ENCODE measurements around the gene RASSF4.

RASSF4 gene

DNA sequence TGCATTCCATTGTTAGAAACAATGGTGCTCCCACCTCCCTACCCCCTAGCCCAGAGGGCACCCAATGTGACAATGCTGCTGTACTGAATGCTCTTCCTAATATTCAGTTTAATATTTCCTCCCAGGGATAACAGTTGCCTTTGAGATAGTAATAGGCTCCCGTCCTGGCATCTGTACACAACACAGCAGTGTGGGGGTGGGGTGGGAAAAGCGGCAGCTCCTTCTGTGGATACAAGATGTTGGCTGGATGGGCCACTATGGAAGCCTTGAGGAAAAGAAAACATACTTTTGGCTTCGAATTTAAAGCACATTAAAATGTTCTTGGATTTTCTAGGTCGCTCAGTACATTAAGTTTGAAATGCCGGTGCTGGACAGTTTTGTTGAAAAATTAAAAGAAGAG lies 32.0 kb downstream of the RASSF4 start:
- peak; percentile 30 for DNase-seq

DNA sequence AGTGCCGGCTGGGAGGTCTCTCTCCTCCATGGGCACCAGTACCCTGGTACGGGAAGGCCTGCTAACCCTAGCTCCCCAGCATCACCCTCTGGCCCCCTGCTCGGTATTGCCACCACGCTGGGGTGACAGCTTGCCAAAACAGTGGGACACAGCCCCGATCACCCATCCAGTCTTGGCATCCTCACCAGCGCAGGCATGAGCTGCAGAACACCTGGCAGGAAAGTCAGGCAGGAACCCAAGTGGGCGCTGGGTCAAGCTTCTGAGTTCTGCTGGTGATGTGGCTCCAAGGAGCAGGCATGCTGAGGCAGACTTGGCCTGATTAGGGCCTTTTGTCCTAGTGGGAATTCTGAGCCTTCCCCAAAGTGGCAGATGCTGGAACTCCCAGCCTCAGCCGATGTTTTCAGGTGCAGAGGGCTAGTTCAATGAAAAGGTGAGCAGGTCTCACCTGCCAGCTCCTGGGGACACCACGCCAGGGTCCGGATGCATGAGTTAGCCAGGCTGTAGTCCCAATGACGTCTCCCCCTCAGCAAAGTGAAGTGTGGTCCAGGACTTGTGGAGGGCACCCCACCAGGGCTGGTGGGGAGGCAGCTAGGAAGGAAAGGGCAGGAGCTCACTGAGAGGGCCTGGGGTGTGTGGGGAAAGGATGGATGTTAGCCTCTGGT lies 32.6 kb downstream of the RASSF4 start:
- DNase-seq: peak; percentile 21

- no peak for DNase-seq
These were observed 33.2 kb downstream of the RASSF4 start for GRCh38 chr10:44992732-44993225.

- DNase-seq: peak; percentile 19
These were observed 33.8 kb downstream of the RASSF4 start for GRCh38 chr10:44993226-44993921.

GRCh38 chr10:44993922-44994751 lies 34.5 kb downstream of the RASSF4 start:
- no peak for DNase-seq

DNA sequence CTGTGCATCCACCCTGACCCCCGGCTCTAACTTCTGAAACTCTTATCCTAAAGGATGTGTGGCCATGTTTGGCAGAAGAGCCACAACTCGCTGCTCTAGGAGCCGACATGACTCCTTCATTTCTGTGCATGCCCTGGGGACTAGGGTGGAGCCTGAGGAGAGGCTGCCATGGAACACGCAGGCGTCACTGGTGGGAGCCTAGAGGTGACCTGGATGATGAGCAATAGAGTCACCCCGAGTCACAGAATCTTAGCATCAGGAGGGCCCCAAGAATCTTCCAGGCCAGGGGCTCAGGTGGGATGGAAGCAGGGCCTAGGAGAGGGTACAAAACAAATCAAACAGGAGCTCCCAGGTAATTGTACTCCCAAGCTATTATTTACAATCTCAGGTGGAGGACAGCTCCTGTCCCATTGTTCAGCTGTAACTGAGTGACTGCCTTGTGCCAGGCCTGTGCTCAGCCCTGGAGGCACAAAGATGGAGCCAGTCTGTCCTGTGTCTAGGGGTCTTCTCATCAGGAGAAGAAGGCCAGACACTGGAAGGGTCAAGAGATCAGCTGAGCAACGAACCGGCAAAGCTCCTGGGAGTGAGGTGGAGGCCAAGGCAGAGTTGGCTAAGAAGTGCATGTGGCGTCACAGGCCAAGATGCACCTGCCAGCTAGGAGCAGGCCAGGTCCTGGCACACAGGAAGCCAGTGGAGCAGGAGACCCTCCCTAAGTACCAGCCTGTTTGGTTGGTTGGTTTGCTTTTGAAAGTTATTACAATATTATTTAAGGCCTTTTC lies 35.3 kb downstream of the RASSF4 start:
- no peak for DNase-seq

- DNase-seq: no peak
These were observed 35.9 kb downstream of the RASSF4 start for GRCh38 chr10:44995581-44995913.

- peak; percentile 68 for DNase-seq
These were observed 36.5 kb downstream of the RASSF4 start for GRCh38 chr10:44995914-44996669.

GRCh38 chr10:44997105-44997748 lies 37.6 kb downstream of the RASSF4 start:
- DNase-seq: no peak

DNA sequence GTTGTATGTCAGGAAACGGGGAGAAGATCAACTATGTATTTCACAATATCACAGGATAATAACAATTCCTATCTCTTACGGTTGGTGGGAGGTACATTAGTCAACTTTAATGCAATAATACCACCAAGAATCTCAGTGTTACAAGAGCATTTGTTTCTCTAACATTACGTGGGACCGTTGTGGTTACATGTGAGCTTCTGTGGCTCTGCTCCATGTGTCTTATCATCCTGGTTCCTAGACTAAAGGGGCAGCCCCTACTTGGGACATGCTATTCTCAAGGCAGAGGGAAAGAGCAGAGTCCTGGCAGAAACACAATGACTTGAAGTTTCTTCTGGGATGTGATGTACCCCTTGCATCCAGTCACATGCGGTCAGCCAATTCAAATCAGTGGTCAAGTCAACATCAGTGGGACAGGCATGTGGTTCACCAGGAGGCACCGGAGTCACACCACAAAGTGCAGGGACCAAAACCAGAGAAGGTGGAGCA lies 38.6 kb downstream of the RASSF4 start:
- no peak for DNase-seq

GRCh38 chr10:45000138-45000751 lies 40.6 kb downstream of the RASSF4 start:
- DNase-seq: peak; percentile 78

GRCh38 chr10:45000752-45001380 lies 41.3 kb downstream of the RASSF4 start, which contains the start of gene ZNF22:
ZNF22 (plus strand) TSS chr10:45000923; CDS start chr10:45003369, 2,446 bp downstream.
- DNase-seq: peak; percentile 90

- DNase-seq: peak; percentile 81
These were observed 42.0 kb downstream of the RASSF4 start for GRCh38 chr10:45001381-45002148.

DNA sequence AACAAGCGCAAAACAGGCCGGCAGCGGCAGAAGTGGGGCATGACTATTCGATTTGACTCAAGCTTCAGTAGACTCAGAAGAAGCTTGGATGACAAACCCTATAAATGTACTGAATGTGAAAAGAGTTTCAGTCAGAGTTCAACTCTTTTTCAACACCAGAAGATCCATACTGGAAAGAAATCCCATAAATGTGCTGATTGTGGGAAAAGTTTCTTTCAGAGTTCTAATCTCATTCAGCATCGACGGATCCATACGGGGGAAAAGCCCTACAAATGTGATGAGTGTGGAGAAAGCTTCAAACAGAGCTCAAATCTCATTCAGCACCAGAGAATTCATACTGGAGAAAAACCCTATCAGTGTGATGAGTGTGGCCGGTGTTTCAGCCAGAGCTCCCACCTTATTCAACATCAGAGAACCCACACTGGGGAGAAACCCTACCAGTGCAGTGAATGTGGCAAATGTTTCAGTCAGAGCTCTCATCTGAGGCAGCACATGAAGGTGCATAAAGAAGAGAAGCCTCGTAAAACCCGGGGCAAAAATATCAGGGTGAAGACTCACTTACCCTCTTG lies 43.9 kb downstream of the RASSF4 start:
- no peak for DNase-seq

- DNase-seq: no peak
These were observed 45.1 kb downstream of the RASSF4 start for GRCh38 chr10:45004661-45005060.

DNA sequence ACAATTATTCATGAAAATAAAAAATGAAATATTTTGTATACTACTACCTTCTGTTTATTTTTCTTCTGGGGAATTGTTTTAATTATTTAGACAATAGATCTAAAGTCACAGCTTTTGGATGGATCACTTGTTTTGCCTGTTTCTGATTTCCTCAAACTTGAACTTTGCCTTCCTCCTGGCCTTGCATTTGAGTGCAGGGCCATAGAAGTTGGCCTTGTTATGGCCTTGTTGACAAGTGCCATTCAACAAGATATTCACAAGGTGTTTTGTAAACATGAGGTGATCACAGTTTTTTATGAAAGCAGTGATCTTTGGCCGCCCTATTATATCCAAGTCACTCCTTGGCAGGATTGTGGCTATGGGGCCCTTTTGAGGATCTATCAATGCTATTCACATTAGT lies 45.7 kb downstream of the RASSF4 start:
- no peak for DNase-seq

DNA sequence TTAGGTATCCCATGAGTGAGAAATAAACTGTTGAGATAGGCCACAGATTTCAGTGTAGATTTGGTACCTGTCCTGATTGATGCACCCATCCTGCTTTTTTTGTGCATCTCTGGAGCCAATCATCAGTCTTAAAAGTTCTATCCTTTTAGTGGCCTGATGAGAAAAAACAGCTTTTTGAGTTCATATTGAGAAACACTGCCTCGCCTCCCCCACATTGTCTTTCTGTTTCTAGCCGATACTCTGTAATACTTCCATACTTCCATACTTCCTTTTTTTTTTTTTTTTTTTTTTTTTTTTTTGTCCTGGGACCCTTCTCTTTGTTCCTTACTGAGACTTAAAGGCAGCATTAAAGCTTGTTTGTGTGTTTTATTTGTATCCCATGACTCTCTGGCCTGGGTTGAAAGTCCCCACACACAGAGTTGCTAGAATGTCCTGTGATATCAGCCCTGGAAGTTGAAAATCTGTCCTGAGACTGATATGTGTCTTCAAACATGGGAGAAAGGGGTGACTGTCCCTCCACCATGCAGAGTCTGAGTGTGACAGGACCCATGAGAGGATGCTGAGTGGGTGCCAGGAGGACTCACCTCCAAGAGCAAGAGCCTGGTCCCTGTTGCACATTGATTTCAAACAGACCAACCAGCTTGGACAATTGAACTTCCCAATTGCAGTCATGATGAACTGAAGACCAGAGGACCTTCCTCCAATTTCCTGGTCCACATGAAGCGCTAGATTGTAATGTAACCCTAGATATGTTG lies 46.9 kb downstream of the RASSF4 start:
- DNase-seq: no peak

DNA sequence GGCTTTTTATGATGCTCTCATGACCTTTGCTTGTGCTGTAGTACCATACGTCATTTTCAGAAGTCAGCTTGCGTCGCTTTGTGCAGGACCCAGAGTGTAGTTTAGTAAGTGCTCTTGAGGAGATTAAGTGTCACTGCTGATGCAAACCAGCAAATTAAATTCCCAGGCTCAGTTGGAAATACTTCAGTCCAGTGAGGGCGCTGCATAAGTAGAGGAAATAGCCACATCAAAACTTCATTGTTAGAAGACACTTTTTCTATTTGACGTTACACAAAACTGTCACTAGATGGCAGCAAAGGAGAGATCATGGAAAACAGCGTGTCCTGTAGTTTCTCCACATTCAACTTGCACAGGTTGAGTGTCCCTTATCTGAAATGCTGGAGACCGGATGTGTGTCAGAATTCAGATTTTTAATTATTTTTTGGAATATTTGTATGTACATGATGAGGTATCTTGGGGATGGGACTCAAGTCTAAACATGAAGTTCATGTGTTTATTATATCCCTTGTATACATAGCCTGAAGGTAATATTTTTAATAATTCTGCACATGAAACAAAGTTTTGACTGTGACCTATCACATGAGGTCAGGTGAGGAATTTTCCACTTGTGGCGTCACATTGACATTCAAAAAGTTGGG lies 49.0 kb downstream of the RASSF4 start:
- peak; percentile 57 for DNase-seq
